ACHN (cell line): ENCODE measurements around the gene JARID2.

ENCODE experiments used
- DNase-seq: peaks from one replicate; pipeline ENCODE4 v3.0.0-alpha.2; 2015
- in situ Hi-C: cut with HindIII; loops from 2 replicates; pipeline ENCODE4 v1.10.0; 2017; ENCODE audit warnings: low sequenced_read_pairs, low pct_ligation_motif_present, low pct_unique_long_range_greater_than_20kb

Gene JARID2

GRCh38 chr6:15246217-15246665, 372 bp downstream of the JARID2 start:
- DNase-seq = no peak
- in situ Hi-C loops = no loop called here

GRCh38 chr6:15246666-15247499, 1.0 kb downstream of the JARID2 start:
- in situ Hi-C loops = no loop called here
- DNase-seq = no peak

GRCh38 chr6:15247500-15248450, 1.9 kb downstream of the JARID2 start:
- peak; percentile 49 for DNase-seq
- in situ Hi-C loops = no loop called here

- in situ Hi-C loops = no loop called here
- peak; percentile 97 for DNase-seq
These were observed 2.8 kb downstream of the JARID2 start for GRCh38 chr6:15248451-15249370.

GRCh38 chr6:15249371-15250019, 3.6 kb downstream of the JARID2 start:
- in situ Hi-C loops = no loop called here
- no peak for DNase-seq

GRCh38 chr6:15250187-15251168, 4.6 kb downstream of the JARID2 start:
- in situ Hi-C loops = no loop called here
- DNase-seq = no peak

- in situ Hi-C loops = no loop called here
These were observed 6.3 kb downstream of the JARID2 start for GRCh38 chr6:15252195-15252594.

GRCh38 chr6:15253203-15254022, 7.5 kb downstream of the JARID2 start:
- in situ Hi-C loops = no loop called here
- DNase-seq = no peak

More at GRCh38 chr6:15252195-15252594, 6.3 kb downstream of the JARID2 start:
- no peak for DNase-seq

GRCh38 chr6:15254070-15254975, 8.5 kb downstream of the JARID2 start:
- in situ Hi-C loops = no loop called here
- no peak for DNase-seq

GRCh38 chr6:15255481-15255880, 9.6 kb downstream of the JARID2 start:
- in situ Hi-C loops = no loop called here
- no peak for DNase-seq

- in situ Hi-C loops = no loop called here
- no peak for DNase-seq
These were observed 10.1 kb downstream of the JARID2 start for GRCh38 chr6:15255909-15256395.

GRCh38 chr6:15256538-15257271, 10.8 kb downstream of the JARID2 start:
- in situ Hi-C loops = no loop called here
- DNase-seq = no peak

- in situ Hi-C loops = no loop called here
- no peak for DNase-seq
These were observed 11.7 kb downstream of the JARID2 start for GRCh38 chr6:15257357-15258132.

GRCh38 chr6:15259766-15260098, 13.9 kb downstream of the JARID2 start:
- in situ Hi-C loops = no loop called here
- no peak for DNase-seq
